Panc1 (cell line): ENCODE measurements around the gene API5. TPM values are rescaled to one million over a fixed set of nuclear protein-coding genes. Genes with fewer than 3 reads are reported as not detected.

Experiments
- ATAC-seq: fragments of 200-7000 bp; cut with Tn5 transposase; 2 replicates; pipeline ENCODE4 v1.9.1; 2020; ENCODE audit warnings: mild to moderate bottlenecking, moderate library complexity
- BruUV-seq: library from RNA; stranded (reverse); fragments of 400-500 nt; replicated peaks from 2 replicates; lab custom pipeline; 2021; lab: Mats Ljungman, UMichigan
- CTCF ChIA-PET: fragments of 300-600 bp; sonication (Branson Sonifier 250); formaldehyde crosslinking; loops from one replicate; lab custom pipeline; 2022; ENCODE audit warnings: antibody characterized with exemption; lab: Charles Lee
- POLR2A ChIA-PET: fragments of 300-600 bp; sonication (Branson Sonifier 250); formaldehyde crosslinking; loops from one replicate; lab custom pipeline; 2022; ENCODE audit warnings: antibody characterized with exemption; lab: Charles Lee
- DNase-seq: peaks from one replicate; pipeline ENCODE4 v3.0.0-alpha.2; 2010; ENCODE audit warnings: low read depth, low spot score
- H3K27ac ChIP-seq: 2 replicates; pipeline ENCODE4 v1.5.1; 2011; ENCODE audit warnings: mild to moderate bottlenecking, low read length, inconsistent platforms
- H3K27me3 ChIP-seq: fragments of 200-500 bp; sonication (Bioruptor generic); 2 replicates; pipeline ENCODE4 v1.6.0; 2014; ENCODE audit warnings: low read length, inconsistent platforms; ENCODE audit not compliant: control insufficient read depth, insufficient read depth
- H3K36me3 ChIP-seq: fragments of 200-500 bp; sonication (Bioruptor generic); 2 replicates; pipeline ENCODE4 v1.5.1; 2014; ENCODE audit warnings: inconsistent platforms, mild to moderate bottlenecking, low read length, moderate library complexity; ENCODE audit not compliant: control insufficient read depth, insufficient read depth
- H3K4me1 ChIP-seq: 2 replicates; pipeline ENCODE4 v1.5.1; 2011; ENCODE audit warnings: inconsistent platforms, mild to moderate bottlenecking, low read length, moderate library complexity; ENCODE audit not compliant: control insufficient read depth, insufficient read depth
- H3K4me3 ChIP-seq, 2 experiments: 2 replicates each; pipeline ENCODE4 v1.5.1; 2011 to 2012; ENCODE audit warnings: low read depth in 2 of 2, low read length in 2 of 2, mild to moderate bottlenecking in 2 of 2, inconsistent platforms in 1 of 2, moderate library complexity in 1 of 2
- H3K9me3 ChIP-seq: fragments of 200-500 bp; sonication (Bioruptor generic); 2 replicates; pipeline ENCODE4 v1.5.1; 2014; ENCODE audit warnings: low read depth, mild to moderate bottlenecking, inconsistent platforms, low read length, moderate library complexity; ENCODE audit not compliant: control insufficient read depth, insufficient read depth
- POLR2AphosphoS5 ChIP-seq: IDR thresholded peaks from 2 replicates; pipeline ENCODE4 v1.6.1; 2012; ENCODE audit warnings: mild to moderate bottlenecking, low read depth, low read length, moderate library complexity
- SIN3A ChIP-seq: IDR thresholded peaks from 2 replicates; pipeline ENCODE4 v1.6.1; 2012; ENCODE audit warnings: low read depth, mild to moderate bottlenecking, low read length, moderate library complexity, borderline replicate concordance; ENCODE audit not compliant: insufficient read depth
- TCF7L2 ChIP-seq: IDR thresholded peaks from 2 replicates; pipeline ENCODE4 v1.6.1; 2011; ENCODE audit warnings: mild to moderate bottlenecking, low read depth, low read length, inconsistent platforms
- in situ Hi-C: cut with HindIII; loops from 2 replicates; pipeline ENCODE4 v1.10.0; 2016; ENCODE audit warnings: low sequenced_read_pairs, low pct_unique_long_range_greater_than_20kb
- intact Hi-C: fragments of 100-400 bp; cut with micrococcal nuclease; formaldehyde crosslinking; loops from one replicate; pipeline ENCODE4 v1.10.0; 2022; ENCODE audit not compliant: unreplicated experiment
- total RNA-seq: library from RNA; stranded (reverse); gene quantifications from one replicate; pipeline ENCODE4 v1.2.1, GENCODE V29; 2021; ENCODE audit not compliant: unreplicated experiment
- TF ChIP-seq, protein P1 (sequence below): fragments of 450-650 bp; IDR thresholded peaks from 2 replicates; pipeline ENCODE4 v1.5.1; 2017; ENCODE audit warnings: mild to moderate bottlenecking
- TF ChIP-seq, protein P2 (sequence below), 2 experiments: IDR thresholded peaks; 2 replicates each; pipeline ENCODE4 v1.6.1; 2011 to 2012; ENCODE audit warnings: low read depth in 2 of 2, control low read depth in 1 of 2, low read length in 1 of 2, mild to moderate bottlenecking in 1 of 2, moderate library complexity in 1 of 2; ENCODE audit not compliant: insufficient read depth in 1 of 2

API5 gene
- total RNA-seq, 1 experiment from 2014 or later = 102 TPM

DNA sequence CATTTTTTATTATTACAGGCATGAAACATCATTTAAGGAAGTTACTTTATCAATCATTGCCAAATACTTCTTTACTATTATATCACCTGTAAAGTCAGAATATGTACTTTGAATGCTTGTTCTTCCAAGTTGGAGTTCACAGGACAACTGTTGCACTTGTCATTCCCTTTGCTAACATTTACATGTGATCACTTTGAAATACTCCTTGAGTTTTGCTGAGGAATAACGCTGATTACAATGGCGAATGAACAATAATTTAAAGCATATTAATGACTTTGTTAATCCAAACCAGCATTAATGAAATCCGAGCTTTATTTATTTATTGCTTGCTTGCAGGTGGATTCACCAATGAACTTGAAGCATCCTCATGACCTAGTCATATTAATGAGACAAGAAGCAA, 67.1 kb downstream of the API5 start:
- DNase-seq = no peak
- CTCF ChIA-PET = no interaction called here
- in situ Hi-C loops (no loop called here), intact Hi-C loops (no loop called here)
- Histone ChIP-seq H3K4me1 (no peaks in the 10 kb centered on the region), H3K27me3 (no peaks in the 10 kb centered on the region), H3K9me3 (no peaks in the 10 kb centered on the region), H3K36me3 (peaks cover 3% of the 10 kb centered on the region; the same call in 1 of the 2 replicates), H3K4me3 (no peak overlapping the region), H3K27ac (no peak overlapping the region)
- TF ChIP-seq, protein P1, sequence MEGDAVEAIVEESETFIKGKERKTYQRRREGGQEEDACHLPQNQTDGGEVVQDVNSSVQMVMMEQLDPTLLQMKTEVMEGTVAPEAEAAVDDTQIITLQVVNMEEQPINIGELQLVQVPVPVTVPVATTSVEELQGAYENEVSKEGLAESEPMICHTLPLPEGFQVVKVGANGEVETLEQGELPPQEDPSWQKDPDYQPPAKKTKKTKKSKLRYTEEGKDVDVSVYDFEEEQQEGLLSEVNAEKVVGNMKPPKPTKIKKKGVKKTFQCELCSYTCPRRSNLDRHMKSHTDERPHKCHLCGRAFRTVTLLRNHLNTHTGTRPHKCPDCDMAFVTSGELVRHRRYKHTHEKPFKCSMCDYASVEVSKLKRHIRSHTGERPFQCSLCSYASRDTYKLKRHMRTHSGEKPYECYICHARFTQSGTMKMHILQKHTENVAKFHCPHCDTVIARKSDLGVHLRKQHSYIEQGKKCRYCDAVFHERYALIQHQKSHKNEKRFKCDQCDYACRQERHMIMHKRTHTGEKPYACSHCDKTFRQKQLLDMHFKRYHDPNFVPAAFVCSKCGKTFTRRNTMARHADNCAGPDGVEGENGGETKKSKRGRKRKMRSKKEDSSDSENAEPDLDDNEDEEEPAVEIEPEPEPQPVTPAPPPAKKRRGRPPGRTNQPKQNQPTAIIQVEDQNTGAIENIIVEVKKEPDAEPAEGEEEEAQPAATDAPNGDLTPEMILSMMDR = no peak
- TF ChIP-seq SIN3A = no peak
- no TSS peak for BruUV-seq
- no peak for ATAC-seq
- POLR2A ChIA-PET = no interaction called here

DNA sequence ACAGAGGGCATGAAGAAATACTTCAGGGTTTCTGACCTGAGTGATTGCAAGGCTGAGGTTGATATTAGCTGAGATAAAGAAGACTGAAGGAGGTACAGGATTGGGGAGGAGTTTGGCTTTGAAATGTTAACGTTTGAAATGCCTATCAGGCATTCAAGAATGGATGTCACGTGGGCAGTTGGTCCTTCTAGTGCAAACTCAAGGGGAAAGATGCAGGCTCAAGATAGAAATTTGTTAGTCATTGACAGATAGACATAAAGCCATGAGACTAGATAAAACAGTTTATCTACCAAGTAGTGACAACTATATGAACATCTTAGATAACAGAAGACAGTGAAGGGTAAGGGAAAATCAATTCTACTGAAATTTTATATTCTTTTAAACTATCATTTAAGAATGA, 70.0 kb downstream of the API5 start:
- no peaks in the 10 kb centered on the region for H3K27me3 ChIP-seq
- CTCF ChIA-PET = no interaction called here
- in situ Hi-C loops = no loop called here
- no peak for ATAC-seq
- H3K36me3 ChIP-seq = peaks cover 10% of the 10 kb centered on the region; the same call in 1 of the 2 replicates
- no peak for DNase-seq
- no peaks in the 10 kb centered on the region for H3K9me3 ChIP-seq
- intact Hi-C loops = no loop called here
- no peak overlapping the region for H3K27ac ChIP-seq
- BruUV-seq = TSS peak; percentile 13
- TF ChIP-seq POLR2AphosphoS5 (no peak), TCF7L2 (no peak), SIN3A (no peak)
- TF ChIP-seq, protein P1 = no peak
- TF ChIP-seq, protein P2, sequence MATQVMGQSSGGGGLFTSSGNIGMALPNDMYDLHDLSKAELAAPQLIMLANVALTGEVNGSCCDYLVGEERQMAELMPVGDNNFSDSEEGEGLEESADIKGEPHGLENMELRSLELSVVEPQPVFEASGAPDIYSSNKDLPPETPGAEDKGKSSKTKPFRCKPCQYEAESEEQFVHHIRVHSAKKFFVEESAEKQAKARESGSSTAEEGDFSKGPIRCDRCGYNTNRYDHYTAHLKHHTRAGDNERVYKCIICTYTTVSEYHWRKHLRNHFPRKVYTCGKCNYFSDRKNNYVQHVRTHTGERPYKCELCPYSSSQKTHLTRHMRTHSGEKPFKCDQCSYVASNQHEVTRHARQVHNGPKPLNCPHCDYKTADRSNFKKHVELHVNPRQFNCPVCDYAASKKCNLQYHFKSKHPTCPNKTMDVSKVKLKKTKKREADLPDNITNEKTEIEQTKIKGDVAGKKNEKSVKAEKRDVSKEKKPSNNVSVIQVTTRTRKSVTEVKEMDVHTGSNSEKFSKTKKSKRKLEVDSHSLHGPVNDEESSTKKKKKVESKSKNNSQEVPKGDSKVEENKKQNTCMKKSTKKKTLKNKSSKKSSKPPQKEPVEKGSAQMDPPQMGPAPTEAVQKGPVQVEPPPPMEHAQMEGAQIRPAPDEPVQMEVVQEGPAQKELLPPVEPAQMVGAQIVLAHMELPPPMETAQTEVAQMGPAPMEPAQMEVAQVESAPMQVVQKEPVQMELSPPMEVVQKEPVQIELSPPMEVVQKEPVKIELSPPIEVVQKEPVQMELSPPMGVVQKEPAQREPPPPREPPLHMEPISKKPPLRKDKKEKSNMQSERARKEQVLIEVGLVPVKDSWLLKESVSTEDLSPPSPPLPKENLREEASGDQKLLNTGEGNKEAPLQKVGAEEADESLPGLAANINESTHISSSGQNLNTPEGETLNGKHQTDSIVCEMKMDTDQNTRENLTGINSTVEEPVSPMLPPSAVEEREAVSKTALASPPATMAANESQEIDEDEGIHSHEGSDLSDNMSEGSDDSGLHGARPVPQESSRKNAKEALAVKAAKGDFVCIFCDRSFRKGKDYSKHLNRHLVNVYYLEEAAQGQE (IDR thresholded peaks at IDR 0.05; ENCODE audit: insufficient read depth in 1 of 2, low read depth in 2 of 2, low read length in 1 of 2) = no peak
- POLR2A ChIA-PET = no interaction called here
- H3K4me3 ChIP-seq = no peak overlapping the region
- H3K4me1 ChIP-seq = no peaks in the 10 kb centered on the region

DNA sequence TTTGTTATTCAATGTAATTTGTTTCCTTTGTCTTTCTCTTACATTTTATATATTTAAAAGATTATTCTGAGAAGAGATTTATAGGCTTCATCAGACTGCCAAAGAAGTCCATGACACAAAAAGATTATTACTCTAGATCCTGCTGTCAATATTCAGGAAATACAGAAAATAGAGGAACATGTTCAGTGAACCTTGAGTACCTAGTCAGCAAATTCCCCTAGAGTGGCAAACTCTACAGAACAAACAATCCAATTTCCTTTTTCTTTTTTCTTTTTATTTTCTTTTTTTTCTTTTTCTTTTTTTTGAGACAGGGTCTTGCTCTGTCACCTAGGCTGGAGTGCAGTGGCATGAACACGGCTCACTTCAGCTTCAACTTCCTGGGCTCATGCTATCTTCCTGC, 70.8 kb downstream of the API5 start:
- TF ChIP-seq POLR2AphosphoS5 = no peak
- TF ChIP-seq, protein P2 (IDR thresholded peaks at IDR 0.05; ENCODE audit: insufficient read depth in 1 of 2, low read depth in 2 of 2, low read length in 1 of 2) = no peak
- TF ChIP-seq SIN3A = no peak
- no peak for TF ChIP-seq TCF7L2
- TF ChIP-seq, protein P1 = no peak
- CTCF ChIA-PET = no interaction called here
- intact Hi-C loops = no loop called here
- ATAC-seq (no peak), DNase-seq (no peak)
- POLR2A ChIA-PET = no interaction called here
- Histone ChIP-seq H3K9me3 (no peaks in the 10 kb centered on the region), H3K4me1 (no peaks in the 10 kb centered on the region), H3K27me3 (no peaks in the 10 kb centered on the region), H3K36me3 (peaks cover 10% of the 10 kb centered on the region; the same call in 1 of the 2 replicates), H3K4me3 (no peak overlapping the region), H3K27ac (no peak overlapping the region)
- in situ Hi-C loops = no loop called here
- no TSS peak for BruUV-seq
